Astrocyte (in vitro differentiated cells and primary cell): ENCODE data around the gene ORC4. TPM values are rescaled to one million over a fixed set of nuclear protein-coding genes. Genes with fewer than 3 reads are reported as not detected.
"Not testable (repeated sequence)": the region's sequence is repeated elsewhere in the genome, so short reads cannot be mapped to it uniquely, and the experiment has no call there.

Experiments
- DNase-seq: peaks from one replicate; pipeline ENCODE4 v3.0.0-alpha.2; 2010; ENCODE audit warnings: low read depth
- FAIRE-seq: peaks from 2 replicates; lab custom pipeline; 2011; peaks lifted over from hg19 to GRCh38; lab: Jason Lieb, UNC
- H2AFZ ChIP-seq: 2 replicates; pipeline ENCODE4 v1.6.0; 2012; ENCODE audit warnings: low read depth, low read length, inconsistent platforms
- H3K27ac ChIP-seq: 2 replicates; pipeline ENCODE4 v1.5.1; 2011; ENCODE audit warnings: low read depth, low read length, inconsistent platforms
- H3K27me3 ChIP-seq: 2 replicates; pipeline ENCODE4 v1.6.0; 2011; ENCODE audit warnings: low read length, inconsistent platforms; ENCODE audit not compliant: insufficient read depth
- H3K36me3 ChIP-seq: 2 replicates; pipeline ENCODE4 v1.5.1; 2011; ENCODE audit warnings: low read length, inconsistent platforms; ENCODE audit not compliant: insufficient read depth
- H3K4me1 ChIP-seq: 2 replicates; pipeline ENCODE4 v1.5.1; 2011; ENCODE audit warnings: low read length, inconsistent platforms; ENCODE audit not compliant: insufficient read depth
- H3K4me2 ChIP-seq: 2 replicates; pipeline ENCODE4 v1.6.0; 2012; ENCODE audit warnings: low read length, inconsistent platforms
- H3K4me3 ChIP-seq: 2 replicates; pipeline ENCODE4 v1.5.1; 2011; ENCODE audit warnings: low read depth, mild to moderate bottlenecking, low read length, inconsistent platforms; ENCODE audit not compliant: insufficient read depth
- H3K79me2 ChIP-seq: 2 replicates; pipeline ENCODE4 v1.6.0; 2012; ENCODE audit warnings: mild to moderate bottlenecking, low read length, inconsistent platforms; ENCODE audit not compliant: insufficient read depth
- H3K9ac ChIP-seq: 2 replicates; pipeline ENCODE4 v1.6.0; 2012; ENCODE audit warnings: mild to moderate bottlenecking, low read length, inconsistent platforms
- H3K9me3 ChIP-seq: 2 replicates; pipeline ENCODE4 v1.5.1; 2012; ENCODE audit warnings: low read depth, mild to moderate bottlenecking, low read length, inconsistent platforms; ENCODE audit not compliant: insufficient read depth
- H4K20me1 ChIP-seq: 2 replicates; pipeline ENCODE4 v1.6.0; 2012; ENCODE audit warnings: low read length, inconsistent platforms; ENCODE audit not compliant: insufficient read depth
- H3K27ac Mint-ChIP-seq: one replicate; pipeline ENCODE4 v1.8.0; 2021; ENCODE audit warnings: mild to moderate bottlenecking, mixed read lengths; ENCODE audit not compliant: unreplicated experiment
- H3K27me3 Mint-ChIP-seq: one replicate; pipeline ENCODE4 v1.8.0; 2021; ENCODE audit warnings: low read depth, mixed read lengths; ENCODE audit not compliant: unreplicated experiment
- H3K36me3 Mint-ChIP-seq: one replicate; pipeline ENCODE4 v1.8.0; 2021; ENCODE audit warnings: low read depth, mixed read lengths; ENCODE audit not compliant: unreplicated experiment
- H3K4me1 Mint-ChIP-seq: one replicate; pipeline ENCODE4 v1.8.0; 2021; ENCODE audit warnings: low read depth, mixed read lengths; ENCODE audit not compliant: unreplicated experiment
- H3K4me3 Mint-ChIP-seq: one replicate; pipeline ENCODE4 v1.8.0; 2021; ENCODE audit warnings: mild to moderate bottlenecking, moderate library complexity, mixed read lengths; ENCODE audit not compliant: unreplicated experiment
- H3K9me3 Mint-ChIP-seq: one replicate; pipeline ENCODE4 v1.8.0; 2021; ENCODE audit warnings: mild to moderate bottlenecking, mixed read lengths; ENCODE audit not compliant: unreplicated experiment
- CTCF ChIP-seq: IDR thresholded peaks from 2 replicates; pipeline ENCODE4 v1.5.1; 2011; ENCODE audit warnings: low read depth, mild to moderate bottlenecking, inconsistent platforms, low read length, moderate library complexity; ENCODE audit not compliant: insufficient read depth
- EZH2 ChIP-seq: IDR thresholded peaks from 2 replicates; pipeline ENCODE4 v1.6.1; 2012; ENCODE audit warnings: mild to moderate bottlenecking, low read length, inconsistent platforms; ENCODE audit not compliant: insufficient read depth
- total RNA-seq: library from RNA; stranded (reverse); gene quantifications from 2 replicates; pipeline ENCODE4 v1.2.1, GENCODE V29; 2021

The ORC4 gene
- total RNA-seq, 1 donor from 2014 or later = 43.8 TPM

DNA sequence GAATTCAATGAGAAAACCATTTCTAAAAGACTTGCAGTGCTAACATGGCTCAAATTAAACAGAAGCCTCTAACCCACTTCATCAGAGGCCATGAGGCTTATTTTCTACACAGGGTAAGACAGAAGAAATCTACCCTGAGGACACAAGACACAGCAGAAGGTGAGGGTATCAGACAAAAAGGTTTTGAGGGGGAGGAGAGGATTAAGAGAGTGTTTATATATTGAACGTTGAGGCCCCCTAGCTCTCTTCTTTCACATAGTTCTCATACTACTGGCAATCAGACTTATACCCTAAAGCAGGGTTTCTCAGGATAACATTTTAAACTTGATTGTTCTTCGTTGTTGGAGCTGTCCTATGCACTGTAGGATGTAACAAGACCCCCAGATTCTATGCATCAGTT is 21.4 kb downstream of the ORC4 start:
- H2AFZ ChIP-seq = no peak overlapping the region
- H3K79me2 ChIP-seq = peaks cover 54% of the 10 kb centered on the region
- DNase-seq (no peak), FAIRE-seq (no peak)
- no peak overlapping the region for H3K27ac Mint-ChIP-seq
- no peak overlapping the region for H3K27ac ChIP-seq
- peaks cover 19% of the 10 kb centered on the region for H3K36me3 Mint-ChIP-seq
- H3K4me1 Mint-ChIP-seq = no peaks in the 10 kb centered on the region
- H3K4me3 ChIP-seq = no peak overlapping the region
- no peak overlapping the region for H3K4me2 ChIP-seq
- peaks cover 3% of the 10 kb centered on the region for H3K9me3 Mint-ChIP-seq
- H3K27me3 ChIP-seq = no peaks in the 10 kb centered on the region
- no peaks in the 10 kb centered on the region for H3K4me1 ChIP-seq
- H3K36me3 ChIP-seq = no peaks in the 10 kb centered on the region
- H3K27me3 Mint-ChIP-seq = no peaks in the 10 kb centered on the region
- H3K9me3 ChIP-seq = no peaks in the 10 kb centered on the region
- peaks cover 26% of the 10 kb centered on the region for H4K20me1 ChIP-seq
- no peak overlapping the region for H3K4me3 Mint-ChIP-seq
- H3K9ac ChIP-seq = no peak overlapping the region
- TF ChIP-seq EZH2 = no peak
- no peak for TF ChIP-seq CTCF

DNA sequence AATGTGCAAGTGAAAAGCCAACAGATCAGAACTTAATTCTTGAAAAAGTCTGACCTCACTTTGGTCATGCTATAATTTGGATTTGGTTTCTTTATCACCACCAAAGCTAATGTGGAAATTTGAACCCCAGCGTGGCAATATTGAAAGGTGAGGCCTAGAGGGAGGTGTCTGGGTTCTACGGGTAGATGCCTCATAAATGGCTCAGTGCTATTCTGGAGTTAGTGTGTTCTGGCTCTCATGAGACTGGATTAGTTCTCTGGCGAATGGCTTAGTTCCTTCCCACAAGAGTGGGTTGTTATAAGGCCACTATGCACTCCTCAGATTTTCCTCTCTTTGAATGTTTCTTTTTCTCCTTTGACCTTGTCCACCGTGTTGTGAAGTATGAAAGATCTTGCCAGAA is 22.3 kb downstream of the ORC4 start:
- H3K36me3 Mint-ChIP-seq = peaks cover 18% of the 10 kb centered on the region
- H3K27me3 ChIP-seq = no peaks in the 10 kb centered on the region
- no peaks in the 10 kb centered on the region for H3K9me3 ChIP-seq
- H3K27ac ChIP-seq = no peak overlapping the region
- H3K4me3 ChIP-seq = no peak overlapping the region
- H2AFZ ChIP-seq = no peak overlapping the region
- H3K4me1 Mint-ChIP-seq = no peaks in the 10 kb centered on the region
- no peak overlapping the region for H3K4me2 ChIP-seq
- no peak overlapping the region for H3K4me3 Mint-ChIP-seq
- peaks cover 54% of the 10 kb centered on the region for H3K79me2 ChIP-seq
- no peaks in the 10 kb centered on the region for H3K4me1 ChIP-seq
- no peak for DNase-seq
- no peak overlapping the region for H3K27ac Mint-ChIP-seq
- no peak for FAIRE-seq
- peaks cover 26% of the 10 kb centered on the region for H4K20me1 ChIP-seq
- TF ChIP-seq EZH2 (no peak), CTCF (no peak)
- no peak overlapping the region for H3K9ac ChIP-seq
- H3K36me3 ChIP-seq = no peaks in the 10 kb centered on the region
- no peaks in the 10 kb centered on the region for H3K27me3 Mint-ChIP-seq
- no peaks in the 10 kb centered on the region for H3K9me3 Mint-ChIP-seq

DNA sequence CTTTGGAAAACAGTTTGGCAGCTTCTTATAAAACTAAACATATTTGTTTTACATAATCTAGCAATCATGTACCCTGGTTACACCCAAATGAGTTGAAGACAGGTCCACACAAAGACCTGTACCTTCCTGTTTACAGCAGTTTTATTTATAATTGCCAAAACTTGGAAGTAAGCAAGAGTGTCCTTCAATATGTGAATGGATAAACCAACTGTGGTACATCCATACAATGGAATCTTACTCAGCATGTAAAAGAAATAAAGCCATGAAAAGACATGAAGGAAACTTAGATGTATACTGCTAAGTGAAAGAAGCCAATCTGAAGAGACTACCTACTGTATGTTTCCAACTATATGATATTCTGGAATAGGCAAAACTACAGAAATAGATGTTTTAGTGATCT is 23.7 kb downstream of the ORC4 start:
- no peaks in the 10 kb centered on the region for H3K4me1 Mint-ChIP-seq
- no peak for FAIRE-seq

GRCh38 chr2:147994965-147995364 is 25.6 kb downstream of the ORC4 start:
- not testable (repeated sequence) for H3K4me2 ChIP-seq, H3K36me3 ChIP-seq, H3K4me1 Mint-ChIP-seq, H3K27ac Mint-ChIP-seq, H3K27me3 ChIP-seq, H2AFZ ChIP-seq, FAIRE-seq, H3K4me3 Mint-ChIP-seq, DNase-seq, H3K27me3 Mint-ChIP-seq, H3K4me1 ChIP-seq, H3K4me3 ChIP-seq, H3K27ac ChIP-seq, H3K9me3 ChIP-seq, H3K9me3 Mint-ChIP-seq, H3K9ac ChIP-seq
- H4K20me1 ChIP-seq = peaks cover 38% of the 10 kb centered on the region
- peaks cover 18% of the 10 kb centered on the region for H3K36me3 Mint-ChIP-seq
- peaks cover 53% of the 10 kb centered on the region for H3K79me2 ChIP-seq

More for the DNA sequence above, 23.7 kb downstream of the ORC4 start:
- Histone ChIP-seq H3K4me2 (no peak overlapping the region), H4K20me1 (peaks cover 37% of the 10 kb centered on the region), H3K9me3 (no peaks in the 10 kb centered on the region), H3K4me3 (no peak overlapping the region), H2AFZ (no peak overlapping the region), H3K27ac (no peak overlapping the region), H3K4me1 (no peaks in the 10 kb centered on the region), H3K27me3 (no peaks in the 10 kb centered on the region), H3K79me2 (peaks cover 63% of the 10 kb centered on the region), H3K36me3 (no peaks in the 10 kb centered on the region), H3K9ac (no peak overlapping the region)
- Mint-ChIP-seq H3K27ac (no peak overlapping the region), H3K36me3 (peaks cover 18% of the 10 kb centered on the region), H3K9me3 (no peaks in the 10 kb centered on the region), H3K27me3 (no peaks in the 10 kb centered on the region), H3K4me3 (no peak overlapping the region)
- TF ChIP-seq EZH2 (no peak), CTCF (no peak)
- no peak for DNase-seq
